ENCODE measurements around the gene METRN. TPM values are rescaled to one million over a fixed set of nuclear protein-coding genes. Genes with fewer than 3 reads are reported as not detected.

METRN gene
- total RNA-seq, 4 donors from 2014 or later, result 24.4 to 42.1 (median 33.3) TPM

DNA sequence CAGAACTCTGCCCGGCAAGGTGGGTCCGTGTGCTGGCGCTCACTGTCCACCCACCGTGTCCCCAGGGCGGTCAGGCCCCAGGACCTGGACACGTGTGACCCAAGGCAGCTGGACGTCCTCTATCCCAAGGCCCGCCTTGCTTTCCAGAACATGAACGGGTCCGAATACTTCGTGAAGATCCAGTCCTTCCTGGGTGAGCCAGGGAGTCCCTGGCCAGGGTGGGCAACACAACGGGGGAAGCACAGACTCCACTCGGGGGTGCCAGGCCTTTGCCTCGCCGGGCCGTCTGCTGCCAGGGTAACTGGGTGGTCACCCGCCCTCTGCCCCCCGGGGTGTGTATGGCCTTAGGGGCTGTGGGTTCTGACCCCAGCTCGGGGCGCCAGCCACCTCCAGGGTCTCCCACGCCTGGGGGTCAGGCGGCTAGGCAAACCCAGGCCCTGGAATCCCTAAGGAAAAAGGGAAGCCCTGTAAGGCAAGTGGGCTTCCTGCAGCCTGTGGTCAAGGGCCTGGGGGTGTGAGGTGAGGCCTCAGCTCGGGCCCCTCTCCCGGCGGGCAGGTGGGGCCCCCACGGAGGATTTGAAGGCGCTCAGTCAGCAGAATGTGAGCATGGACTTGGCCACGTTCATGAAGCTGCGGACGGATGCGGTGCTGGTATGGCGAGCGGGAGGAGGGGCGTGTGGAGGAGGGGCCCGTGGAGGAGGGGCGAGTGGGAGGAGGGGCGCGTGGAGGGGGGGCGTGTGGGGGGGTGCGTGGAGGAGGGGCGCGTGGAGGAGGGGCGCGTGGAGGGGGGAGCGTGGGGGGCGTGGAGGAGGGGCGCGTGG lies 52.1 kb downstream of the METRN start:
- H3K27me3 ChIP-seq, result peaks cover 6 to 24% (median 9%) of the 10 kb centered on the region in 3 donors
- no peak overlapping the region for H3K27ac ChIP-seq
- ATAC-seq (no peak), DNase-seq (no peak)
- in situ Hi-C loops (cut with MboI; ENCODE audit: low sequenced_read_pairs in 4 of 4) (no loop called here), intact Hi-C loops (cut with DNase I; ENCODE audit: low total_unique reads) (no loop called here)
- H3K36me3 ChIP-seq, result no peaks in the 10 kb centered on the region
- TF ChIP-seq POLR2A (IDR thresholded peaks at IDR 0.05) (no peak), CTCF (IDR thresholded peaks at IDR 0.05 in 4 of 5, conservative IDR thresholded peaks at IDR 0.05 in 1 of 5) (no peak)
- no peaks in the 10 kb centered on the region for H3K4me1 ChIP-seq
- no peaks in the 10 kb centered on the region for H3K9me3 ChIP-seq
- no peak overlapping the region for H3K4me3 ChIP-seq

GRCh38 chr16:767743-768235 lies 52.9 kb downstream of the METRN start:
- Histone ChIP-seq H3K4me1 (no peaks in the 10 kb centered on the region), H3K9me3 (no peaks in the 10 kb centered on the region), H3K36me3 (no peaks in the 10 kb centered on the region), H3K4me3 (no peak overlapping the region), H3K27me3 (peaks cover 6 to 20% (median 6%) of the 10 kb centered on the region in 3 donors), H3K27ac (no peak overlapping the region)
- DNase-seq (no peak), ATAC-seq (no peak)
- in situ Hi-C loops (cut with MboI; ENCODE audit: low sequenced_read_pairs in 4 of 4), result no loop called here
- no peak for TF ChIP-seq POLR2A (IDR thresholded peaks at IDR 0.05)
- TF ChIP-seq CTCF (IDR thresholded peaks at IDR 0.05 in 4 of 5, conservative IDR thresholded peaks at IDR 0.05 in 1 of 5), result no peak
- intact Hi-C loops (cut with DNase I; ENCODE audit: low total_unique reads), result no loop called here

DNA sequence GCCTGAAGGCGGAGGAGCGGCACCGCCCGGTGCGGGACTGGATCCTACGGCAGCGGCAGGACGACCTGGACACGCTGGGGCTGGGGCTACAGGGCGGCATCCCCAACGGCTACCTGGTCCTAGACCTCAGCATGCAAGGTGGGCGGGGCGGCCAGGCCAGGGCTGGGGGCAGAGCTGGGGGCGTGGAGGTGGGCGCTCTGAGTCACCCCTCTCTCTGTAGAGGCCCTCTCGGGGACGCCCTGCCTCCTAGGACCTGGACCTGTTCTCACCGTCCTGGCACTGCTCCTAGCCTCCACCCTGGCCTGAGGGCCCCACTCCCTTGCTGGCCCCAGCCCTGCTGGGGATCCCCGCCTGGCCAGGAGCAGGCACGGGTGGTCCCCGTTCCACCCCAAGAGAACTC lies 53.5 kb downstream of the METRN start:
- Histone ChIP-seq H3K36me3 (no peaks in the 10 kb centered on the region), H3K4me1 (no peaks in the 10 kb centered on the region), H3K9me3 (no peaks in the 10 kb centered on the region), H3K27ac (no peak overlapping the region), H3K4me3 (no peak overlapping the region), H3K27me3 (peaks cover 6 to 20% (median 6%) of the 10 kb centered on the region in 3 donors)
- DNase-seq, result no peak
- intact Hi-C loops (cut with DNase I; ENCODE audit: low total_unique reads), result no loop called here
- in situ Hi-C loops (cut with MboI; ENCODE audit: low sequenced_read_pairs in 4 of 4), result no loop called here
- TF ChIP-seq CTCF (IDR thresholded peaks at IDR 0.05 in 4 of 5, conservative IDR thresholded peaks at IDR 0.05 in 1 of 5) (no peak), POLR2A (IDR thresholded peaks at IDR 0.05) (no peak)
- ATAC-seq, result no peak

Other genes with a start within 250 kb of the METRN start
- gene CAPN15, start 187.4 kb upstream of the METRN start, total RNA-seq, result 10 to 100 TPM; 22.3 to 37.8 (median 27.4) TPM
- gene PRR35, start 154.7 kb upstream of the METRN start, total RNA-seq, result not detected
- gene NHLRC4, start 148.1 kb upstream of the METRN start, total RNA-seq, result under 1 TPM; 0.42 to 0.56 (median 0.48) TPM
- 10 to 100 TPM; 22.2 to 47.3 (median 38.5) TPM for gene PIGQ, start 145.2 kb upstream of the METRN start, total RNA-seq
- 10 to 100 TPM; 15.6 to 29.3 (median 21.4) TPM for gene RAB40C, start 125.1 kb upstream of the METRN start, total RNA-seq
- gene WFIKKN1, start 84.1 kb upstream of the METRN start, total RNA-seq, result 1 to 10 TPM in 3 of 4 donors, under 1 TPM in 1; 0.12 to 3.2 (median 1.3) TPM
- gene METTL26, start 78.8 kb upstream of the METRN start, total RNA-seq, result 100 to 1,000 TPM; 114 to 212 (median 141) TPM
- 100 to 1,000 TPM in 3 of 4 donors, 10 to 100 TPM in 1; 59.6 to 155 (median 114) TPM for gene MCRIP2, start 73.3 kb upstream of the METRN start, total RNA-seq
- gene WDR90, start 65.8 kb upstream of the METRN start, total RNA-seq, result 1 to 10 TPM; 2.9 to 9.8 (median 6.5) TPM
- 10 to 100 TPM; 20.9 to 41.6 (median 27.3) TPM for gene RHOT2, start 47.0 kb upstream of the METRN start, total RNA-seq
- gene RHBDL1, start 39.4 kb upstream of the METRN start, total RNA-seq, result under 1 TPM in 1 of 4 donors, not detected in 3; 0.31 TPM
- gene STUB1, start 34.7 kb upstream of the METRN start, total RNA-seq, result 100 to 1,000 TPM; 144 to 229 (median 204) TPM
- 10 to 100 TPM; 22.8 to 81.8 (median 41.0) TPM for gene JMJD8, start 30.8 kb upstream of the METRN start, total RNA-seq
- 10 to 100 TPM; 11.0 to 19.5 (median 16.8) TPM for gene WDR24, start 24.7 kb upstream of the METRN start, total RNA-seq
- not detected for gene FBXL16, start 9.3 kb upstream of the METRN start, total RNA-seq
- 10 to 100 TPM; 20.9 to 84.0 (median 38.7) TPM for gene ANTKMT, start 6.0 kb downstream of the METRN start, total RNA-seq
- not detected for gene CCDC78, start 11.3 kb downstream of the METRN start, total RNA-seq
- under 1 TPM in 2 of 4 donors, not detected in 2; 0.27 to 0.42 TPM for gene HAGHL, start 12.0 kb downstream of the METRN start, total RNA-seq
- gene CIAO3, start 25.9 kb downstream of the METRN start, total RNA-seq, result 10 to 100 TPM; 16.1 to 48.5 (median 21.6) TPM
- not detected for gene MSLN, start 45.6 kb downstream of the METRN start, total RNA-seq
- gene RPUSD1, start 73.3 kb downstream of the METRN start, total RNA-seq, result 10 to 100 TPM in 2 of 4 donors, 1 to 10 TPM in 2; 7.8 to 23.8 (median 15.2) TPM
- gene CHTF18, start 73.5 kb downstream of the METRN start, total RNA-seq, result 1 to 10 TPM in 2 of 4 donors, under 1 TPM in 2; 0.44 to 5.8 (median 3.1) TPM
- not detected for gene GNG13, start 85.6 kb downstream of the METRN start, total RNA-seq